ENCODE results near the gene BRD3OS.

DNA sequence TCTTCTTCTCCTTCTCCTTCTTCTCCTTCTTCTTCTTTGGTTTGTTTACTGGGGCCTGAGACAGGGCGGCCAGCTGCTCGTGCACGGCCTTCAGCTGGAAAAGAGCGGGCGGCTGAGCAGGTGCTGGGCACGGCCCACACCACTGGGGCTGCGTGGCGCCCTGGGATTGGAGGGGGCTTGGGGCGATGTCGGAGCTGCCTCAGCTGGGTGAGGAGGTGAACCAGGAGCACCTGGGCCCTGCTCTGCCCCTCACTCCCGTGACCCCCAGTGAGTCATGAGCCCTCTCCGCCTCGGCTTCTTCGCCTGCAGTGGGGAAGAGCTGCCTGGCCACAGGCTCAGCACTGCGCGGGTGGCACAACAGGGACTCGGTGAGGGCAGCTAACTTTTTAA lies 14.9 kb downstream of the BRD3OS start:
- TF ChIP-seq, protein P1, sequence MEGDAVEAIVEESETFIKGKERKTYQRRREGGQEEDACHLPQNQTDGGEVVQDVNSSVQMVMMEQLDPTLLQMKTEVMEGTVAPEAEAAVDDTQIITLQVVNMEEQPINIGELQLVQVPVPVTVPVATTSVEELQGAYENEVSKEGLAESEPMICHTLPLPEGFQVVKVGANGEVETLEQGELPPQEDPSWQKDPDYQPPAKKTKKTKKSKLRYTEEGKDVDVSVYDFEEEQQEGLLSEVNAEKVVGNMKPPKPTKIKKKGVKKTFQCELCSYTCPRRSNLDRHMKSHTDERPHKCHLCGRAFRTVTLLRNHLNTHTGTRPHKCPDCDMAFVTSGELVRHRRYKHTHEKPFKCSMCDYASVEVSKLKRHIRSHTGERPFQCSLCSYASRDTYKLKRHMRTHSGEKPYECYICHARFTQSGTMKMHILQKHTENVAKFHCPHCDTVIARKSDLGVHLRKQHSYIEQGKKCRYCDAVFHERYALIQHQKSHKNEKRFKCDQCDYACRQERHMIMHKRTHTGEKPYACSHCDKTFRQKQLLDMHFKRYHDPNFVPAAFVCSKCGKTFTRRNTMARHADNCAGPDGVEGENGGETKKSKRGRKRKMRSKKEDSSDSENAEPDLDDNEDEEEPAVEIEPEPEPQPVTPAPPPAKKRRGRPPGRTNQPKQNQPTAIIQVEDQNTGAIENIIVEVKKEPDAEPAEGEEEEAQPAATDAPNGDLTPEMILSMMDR (IDR thresholded peaks at IDR 0.05), result no peak
- TF ChIP-seq, protein P2, sequence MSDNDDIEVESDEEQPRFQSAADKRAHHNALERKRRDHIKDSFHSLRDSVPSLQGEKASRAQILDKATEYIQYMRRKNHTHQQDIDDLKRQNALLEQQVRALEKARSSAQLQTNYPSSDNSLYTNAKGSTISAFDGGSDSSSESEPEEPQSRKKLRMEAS (CRISPR knock-in tag; IDR thresholded peaks at IDR 0.05), result no peak
- TF ChIP-seq IRF2 (CRISPR knock-in tag; IDR thresholded peaks at IDR 0.05; ENCODE audit: borderline replicate concordance, low read depth) (no peak), FOXK1 (CRISPR knock-in tag; IDR thresholded peaks at IDR 0.05) (no peak), RELA (CRISPR knock-in tag; IDR thresholded peaks at IDR 0.05; ENCODE audit: borderline replicate concordance) (no peak), GABPB1 (CRISPR knock-in tag; IDR thresholded peaks at IDR 0.05) (no peak)
- TF ChIP-seq, protein P3, sequence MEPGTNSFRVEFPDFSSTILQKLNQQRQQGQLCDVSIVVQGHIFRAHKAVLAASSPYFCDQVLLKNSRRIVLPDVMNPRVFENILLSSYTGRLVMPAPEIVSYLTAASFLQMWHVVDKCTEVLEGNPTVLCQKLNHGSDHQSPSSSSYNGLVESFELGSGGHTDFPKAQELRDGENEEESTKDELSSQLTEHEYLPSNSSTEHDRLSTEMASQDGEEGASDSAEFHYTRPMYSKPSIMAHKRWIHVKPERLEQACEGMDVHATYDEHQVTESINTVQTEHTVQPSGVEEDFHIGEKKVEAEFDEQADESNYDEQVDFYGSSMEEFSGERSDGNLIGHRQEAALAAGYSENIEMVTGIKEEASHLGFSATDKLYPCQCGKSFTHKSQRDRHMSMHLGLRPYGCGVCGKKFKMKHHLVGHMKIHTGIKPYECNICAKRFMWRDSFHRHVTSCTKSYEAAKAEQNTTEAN (CRISPR knock-in tag; IDR thresholded peaks at IDR 0.05), result no peak
- TF ChIP-seq, protein P4, sequence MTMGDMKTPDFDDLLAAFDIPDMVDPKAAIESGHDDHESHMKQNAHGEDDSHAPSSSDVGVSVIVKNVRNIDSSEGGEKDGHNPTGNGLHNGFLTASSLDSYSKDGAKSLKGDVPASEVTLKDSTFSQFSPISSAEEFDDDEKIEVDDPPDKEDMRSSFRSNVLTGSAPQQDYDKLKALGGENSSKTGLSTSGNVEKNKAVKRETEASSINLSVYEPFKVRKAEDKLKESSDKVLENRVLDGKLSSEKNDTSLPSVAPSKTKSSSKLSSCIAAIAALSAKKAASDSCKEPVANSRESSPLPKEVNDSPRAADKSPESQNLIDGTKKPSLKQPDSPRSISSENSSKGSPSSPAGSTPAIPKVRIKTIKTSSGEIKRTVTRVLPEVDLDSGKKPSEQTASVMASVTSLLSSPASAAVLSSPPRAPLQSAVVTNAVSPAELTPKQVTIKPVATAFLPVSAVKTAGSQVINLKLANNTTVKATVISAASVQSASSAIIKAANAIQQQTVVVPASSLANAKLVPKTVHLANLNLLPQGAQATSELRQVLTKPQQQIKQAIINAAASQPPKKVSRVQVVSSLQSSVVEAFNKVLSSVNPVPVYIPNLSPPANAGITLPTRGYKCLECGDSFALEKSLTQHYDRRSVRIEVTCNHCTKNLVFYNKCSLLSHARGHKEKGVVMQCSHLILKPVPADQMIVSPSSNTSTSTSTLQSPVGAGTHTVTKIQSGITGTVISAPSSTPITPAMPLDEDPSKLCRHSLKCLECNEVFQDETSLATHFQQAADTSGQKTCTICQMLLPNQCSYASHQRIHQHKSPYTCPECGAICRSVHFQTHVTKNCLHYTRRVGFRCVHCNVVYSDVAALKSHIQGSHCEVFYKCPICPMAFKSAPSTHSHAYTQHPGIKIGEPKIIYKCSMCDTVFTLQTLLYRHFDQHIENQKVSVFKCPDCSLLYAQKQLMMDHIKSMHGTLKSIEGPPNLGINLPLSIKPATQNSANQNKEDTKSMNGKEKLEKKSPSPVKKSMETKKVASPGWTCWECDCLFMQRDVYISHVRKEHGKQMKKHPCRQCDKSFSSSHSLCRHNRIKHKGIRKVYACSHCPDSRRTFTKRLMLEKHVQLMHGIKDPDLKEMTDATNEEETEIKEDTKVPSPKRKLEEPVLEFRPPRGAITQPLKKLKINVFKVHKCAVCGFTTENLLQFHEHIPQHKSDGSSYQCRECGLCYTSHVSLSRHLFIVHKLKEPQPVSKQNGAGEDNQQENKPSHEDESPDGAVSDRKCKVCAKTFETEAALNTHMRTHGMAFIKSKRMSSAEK (CRISPR knock-in tag; IDR thresholded peaks at IDR 0.05; ENCODE audit: borderline replicate concordance), result no peak
- TF ChIP-seq, protein P5, sequence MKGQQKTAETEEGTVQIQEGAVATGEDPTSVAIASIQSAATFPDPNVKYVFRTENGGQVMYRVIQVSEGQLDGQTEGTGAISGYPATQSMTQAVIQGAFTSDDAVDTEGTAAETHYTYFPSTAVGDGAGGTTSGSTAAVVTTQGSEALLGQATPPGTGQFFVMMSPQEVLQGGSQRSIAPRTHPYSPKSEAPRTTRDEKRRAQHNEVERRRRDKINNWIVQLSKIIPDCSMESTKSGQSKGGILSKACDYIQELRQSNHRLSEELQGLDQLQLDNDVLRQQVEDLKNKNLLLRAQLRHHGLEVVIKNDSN (CRISPR knock-in tag; IDR thresholded peaks at IDR 0.05), result no peak
- TF ChIP-seq, protein P6, sequence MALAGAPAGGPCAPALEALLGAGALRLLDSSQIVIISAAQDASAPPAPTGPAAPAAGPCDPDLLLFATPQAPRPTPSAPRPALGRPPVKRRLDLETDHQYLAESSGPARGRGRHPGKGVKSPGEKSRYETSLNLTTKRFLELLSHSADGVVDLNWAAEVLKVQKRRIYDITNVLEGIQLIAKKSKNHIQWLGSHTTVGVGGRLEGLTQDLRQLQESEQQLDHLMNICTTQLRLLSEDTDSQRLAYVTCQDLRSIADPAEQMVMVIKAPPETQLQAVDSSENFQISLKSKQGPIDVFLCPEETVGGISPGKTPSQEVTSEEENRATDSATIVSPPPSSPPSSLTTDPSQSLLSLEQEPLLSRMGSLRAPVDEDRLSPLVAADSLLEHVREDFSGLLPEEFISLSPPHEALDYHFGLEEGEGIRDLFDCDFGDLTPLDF (CRISPR knock-in tag; IDR thresholded peaks at IDR 0.05), result no peak

All from WTC11 (cell line).